HG02938 (cell line): ENCODE results near the gene ANTXR1.
"Not testable (repeated sequence)": the region's sequence is repeated elsewhere in the genome, so short reads cannot be mapped to it uniquely, and the experiment has no call there.

ENCODE experiments used
- ATAC-seq: cut with Tn5 transposase; IDR thresholded peaks from one replicate; pipeline ENCODE4 v1.9.1; 2021; ENCODE audit warnings: mild to moderate bottlenecking, moderate library complexity; ENCODE audit not compliant: unreplicated experiment

The ANTXR1 gene

GRCh38 chr2:69159986-69160385, 147.0 kb downstream of the ANTXR1 start:
- no peak for ATAC-seq

- ATAC-seq: no peak
These were observed 149.1 kb downstream of the ANTXR1 start for GRCh38 chr2:69162057-69162456.

GRCh38 chr2:69163109-69163508, 150.1 kb downstream of the ANTXR1 start:
- no peak for ATAC-seq

- no peak for ATAC-seq
These were observed 150.6 kb downstream of the ANTXR1 start for GRCh38 chr2:69163556-69163955.

- no peak for ATAC-seq
These were observed 151.2 kb downstream of the ANTXR1 start for GRCh38 chr2:69164061-69164778.

GRCh38 chr2:69165091-69165880, 152.3 kb downstream of the ANTXR1 start:
- ATAC-seq: no peak

- no peak for ATAC-seq
These were observed 153.5 kb downstream of the ANTXR1 start for GRCh38 chr2:69166465-69166811.

GRCh38 chr2:69166812-69167468, 154.0 kb downstream of the ANTXR1 start:
- ATAC-seq: no peak

GRCh38 chr2:69167469-69167822, 154.5 kb downstream of the ANTXR1 start:
- ATAC-seq: no peak

- ATAC-seq: no peak
These were observed 155.3 kb downstream of the ANTXR1 start for GRCh38 chr2:69168144-69168813.

GRCh38 chr2:69168950-69169654, 156.1 kb downstream of the ANTXR1 start:
- ATAC-seq: no peak

GRCh38 chr2:69169655-69170389, 156.8 kb downstream of the ANTXR1 start:
- ATAC-seq: no peak

- no peak for ATAC-seq
These were observed 157.7 kb downstream of the ANTXR1 start for GRCh38 chr2:69170661-69171060.

- no peak for ATAC-seq
These were observed 158.3 kb downstream of the ANTXR1 start for GRCh38 chr2:69171116-69171896.

- ATAC-seq: no peak
These were observed 159.0 kb downstream of the ANTXR1 start for GRCh38 chr2:69171897-69172525.

- no peak for ATAC-seq
These were observed 160.7 kb downstream of the ANTXR1 start for GRCh38 chr2:69173706-69174105.

GRCh38 chr2:69174211-69174610, 161.2 kb downstream of the ANTXR1 start:
- not testable (repeated sequence) for ATAC-seq

- no peak for ATAC-seq
These were observed 163.1 kb downstream of the ANTXR1 start for GRCh38 chr2:69175790-69176715.
